NCI-H446 (cell line): ENCODE data around the gene SUN5.
"Not testable (repeated sequence)": the region's sequence is repeated elsewhere in the genome, so short reads cannot be mapped to it uniquely, and the experiment has no call there.

Experiments
- DNase-seq, 2 experiments: peaks; one replicate each; lab custom pipeline; 2025; lab: John Stamatoyannopoulos, UW

SUN5 gene

DNA sequence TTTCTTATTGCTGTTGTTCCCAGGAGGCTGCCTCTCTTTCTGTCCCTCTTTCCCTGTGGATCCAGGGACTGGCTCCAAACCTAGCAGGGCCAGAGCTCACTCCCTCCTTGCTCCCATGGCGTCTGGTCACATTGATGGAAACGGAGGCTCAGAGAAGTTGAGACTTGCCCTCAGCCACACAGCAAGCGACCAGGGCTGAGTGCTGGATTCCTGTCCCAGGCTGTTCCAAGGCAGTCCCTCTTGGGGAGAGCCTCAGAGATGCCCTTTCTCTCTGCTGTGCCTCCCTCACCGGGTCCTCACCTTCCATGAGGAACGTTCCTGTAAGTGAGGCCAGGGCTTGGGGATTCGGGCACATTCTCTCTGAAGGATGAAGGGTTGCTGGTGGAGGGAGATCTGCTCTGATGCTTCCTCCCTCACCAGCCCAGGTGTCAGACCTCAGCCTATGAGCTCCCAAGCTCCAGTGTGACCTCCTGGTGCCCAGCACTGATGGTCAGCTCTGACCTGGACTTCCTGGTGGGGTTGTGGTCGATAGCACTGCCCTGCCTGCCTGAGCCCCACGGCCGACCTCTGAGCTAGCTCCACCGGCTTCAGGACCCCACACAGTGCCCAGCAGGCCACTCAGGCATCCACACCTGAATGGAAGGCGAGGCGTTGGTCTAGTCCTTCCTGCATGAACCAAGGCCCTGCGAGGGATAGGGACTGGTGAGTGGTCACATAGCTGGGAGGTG lies 26.8 kb downstream of the SUN5 start:
- no peak for DNase-seq

GRCh38 chr20:32976746-32977145 lies 27.5 kb downstream of the SUN5 start:
- DNase-seq, result no peak

GRCh38 chr20:32975698-32976674 lies 28.2 kb downstream of the SUN5 start:
- no peak for DNase-seq

DNA sequence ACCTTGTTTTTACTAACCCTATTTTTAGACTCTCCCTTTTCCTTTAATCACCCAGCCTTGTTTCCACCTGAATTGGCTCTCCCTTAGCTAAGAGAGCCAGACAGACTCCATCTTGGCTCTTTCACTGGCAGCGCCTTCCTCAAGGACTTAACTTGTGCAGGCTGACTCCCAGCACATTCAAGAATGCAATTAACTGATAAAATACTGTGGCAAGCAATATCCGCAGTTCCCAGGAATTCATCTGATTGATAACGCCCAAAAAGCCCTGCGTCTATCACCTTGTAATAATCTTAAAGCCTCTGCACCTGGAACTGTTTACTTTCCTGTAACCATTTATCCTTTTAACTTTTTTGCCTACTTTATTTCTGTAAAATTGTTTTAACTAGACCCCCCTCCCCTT lies 29.1 kb downstream of the SUN5 start:
- not testable (repeated sequence) for DNase-seq

- not testable (repeated sequence) for DNase-seq
Measured at GRCh38 chr20:32974204-32975064, 29.8 kb downstream of the SUN5 start.

DNA sequence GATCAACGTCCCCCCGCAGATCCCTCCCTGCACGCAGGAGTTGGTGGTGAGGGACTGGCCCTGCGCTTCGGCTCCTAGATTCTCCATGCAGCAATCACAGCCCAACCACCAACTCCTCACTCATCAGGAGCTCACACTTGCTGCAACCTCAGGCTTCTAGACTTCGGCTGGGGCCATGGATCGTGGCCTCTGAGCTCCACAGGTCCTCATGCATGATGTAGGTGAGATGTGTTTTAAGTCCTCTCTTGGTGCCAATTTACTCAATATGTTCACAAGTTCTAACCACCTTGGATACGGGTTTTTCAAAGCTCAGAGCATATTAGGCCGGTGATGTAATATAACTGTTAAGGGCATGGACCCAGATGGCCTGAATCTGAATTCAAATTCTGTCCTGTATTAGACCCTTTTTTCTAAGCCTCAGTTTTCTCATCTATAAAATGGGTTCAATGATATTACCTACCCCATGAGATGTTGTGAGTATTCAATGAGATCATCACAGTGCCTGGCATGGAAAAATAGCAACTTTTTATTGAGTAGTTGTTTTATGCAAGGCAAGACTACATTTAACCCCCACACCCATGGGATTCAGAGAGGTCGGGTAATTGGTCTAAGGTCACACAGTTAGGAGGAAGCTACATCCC lies 31.0 kb downstream of the SUN5 start:
- no peak for DNase-seq

- DNase-seq, result no peak
Measured at GRCh38 chr20:32972181-32973076, 31.8 kb downstream of the SUN5 start.

DNA sequence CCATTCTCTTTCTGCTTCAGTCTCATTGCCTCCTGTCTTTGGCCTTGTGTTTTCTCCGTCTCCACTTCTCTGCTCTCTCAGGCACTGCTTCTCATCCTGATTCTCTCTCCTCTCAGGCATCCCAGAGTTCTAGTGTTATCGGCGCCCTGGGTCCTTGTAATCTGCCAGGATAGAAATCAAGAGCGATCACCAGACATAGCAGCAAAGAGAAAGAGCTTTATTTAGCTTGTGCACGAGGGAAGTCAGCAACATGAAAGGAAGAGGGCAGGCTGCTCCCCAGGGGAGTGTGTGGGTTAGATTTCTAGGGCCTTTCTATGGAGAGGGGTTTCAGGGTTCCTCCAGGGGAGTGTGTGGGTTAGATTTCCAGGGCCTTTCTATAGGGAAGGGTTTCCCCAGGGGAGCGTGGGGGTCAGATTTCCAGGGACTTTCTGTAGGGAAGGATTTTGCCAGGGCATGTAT lies 32.5 kb downstream of the SUN5 start:
- DNase-seq, result no peak

- DNase-seq, result no peak
Measured at GRCh38 chr20:32970973-32971300, 33.3 kb downstream of the SUN5 start.

- no peak for DNase-seq
Measured at GRCh38 chr20:32970115-32970972, 33.9 kb downstream of the SUN5 start.

DNA sequence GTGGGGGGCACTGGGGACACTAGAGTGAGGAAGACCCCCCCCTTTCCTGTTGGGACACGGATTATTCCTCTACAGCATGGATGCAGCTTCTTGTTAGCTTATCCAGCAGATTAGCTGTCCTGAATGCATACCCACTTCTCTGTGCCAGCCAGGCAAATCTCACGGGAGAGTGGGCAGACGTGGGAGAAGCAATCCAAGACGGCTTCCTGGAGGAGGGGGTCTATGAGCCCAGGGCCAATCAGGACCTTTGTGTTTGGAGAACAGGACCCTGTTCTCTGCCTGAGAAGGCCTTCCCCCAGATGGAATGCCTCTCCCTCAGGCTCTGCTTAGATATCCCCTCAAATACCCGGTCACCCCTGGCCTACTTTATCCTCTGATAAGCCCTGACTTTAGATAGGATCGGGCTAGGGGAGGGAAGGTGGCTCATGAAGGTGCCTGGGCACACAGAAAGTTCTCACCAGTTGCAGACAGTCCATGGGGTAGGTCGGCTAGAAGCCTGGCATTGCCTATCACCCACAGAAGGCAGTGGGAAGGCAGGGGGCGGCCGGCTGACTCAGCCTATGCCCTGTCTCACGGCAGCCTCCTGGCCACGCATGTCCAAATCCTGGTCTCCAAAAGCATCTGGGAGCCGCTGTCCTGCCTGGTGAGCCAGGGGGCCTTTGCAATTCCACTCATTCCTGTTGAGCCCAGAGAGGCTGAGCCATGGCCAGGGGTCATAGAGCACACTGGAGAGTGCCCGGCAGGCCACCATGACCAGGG lies 34.7 kb downstream of the SUN5 start:
- no peak for DNase-seq

GRCh38 chr20:32968478-32969241 lies 35.6 kb downstream of the SUN5 start:
- DNase-seq, result no peak

DNA sequence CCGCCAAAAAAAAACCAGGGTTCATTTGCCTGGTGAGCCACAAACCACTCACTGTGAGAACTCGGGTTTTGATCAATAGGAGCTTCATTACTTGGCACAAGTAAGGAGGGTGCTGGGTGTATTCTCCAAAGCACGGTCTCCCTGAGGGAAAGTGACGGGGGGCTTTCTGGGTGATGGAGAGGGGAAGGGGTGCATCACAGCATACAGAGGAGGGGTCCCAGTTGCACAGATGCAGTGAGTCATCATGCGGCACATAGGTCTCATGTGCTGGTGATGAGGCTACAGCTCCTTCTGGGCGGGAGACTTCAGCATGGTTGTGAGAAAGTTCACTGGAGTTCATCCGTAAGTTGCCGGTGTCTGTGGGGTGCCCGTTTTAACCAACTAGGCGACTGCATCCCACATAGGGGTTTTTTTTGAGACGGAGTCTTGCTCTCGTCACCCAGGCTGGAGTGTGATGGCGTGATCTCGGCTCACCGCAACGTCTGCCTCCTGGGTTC lies 36.2 kb downstream of the SUN5 start:
- no peak for DNase-seq

- no peak for DNase-seq
Measured at GRCh38 chr20:32966881-32967781, 37.1 kb downstream of the SUN5 start.

DNA sequence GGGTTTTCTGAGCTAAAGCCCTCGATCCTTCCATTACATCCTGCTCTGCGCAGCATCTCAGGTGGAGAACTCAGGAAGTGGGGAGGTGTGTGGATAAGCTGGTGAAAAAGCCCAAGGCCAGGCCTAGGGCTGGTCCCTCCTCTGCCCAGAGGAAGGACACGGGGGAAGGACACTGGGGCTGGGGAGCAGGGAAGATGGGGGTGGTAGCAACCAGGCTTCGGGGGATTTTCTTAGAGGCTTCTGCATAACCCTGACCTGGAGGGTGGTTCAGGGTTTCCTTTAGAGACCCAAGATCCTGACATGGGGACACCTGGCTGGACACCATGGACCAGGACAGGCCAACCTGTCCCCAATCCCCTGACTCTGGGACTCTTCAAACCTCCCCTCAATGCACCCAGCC lies 37.9 kb downstream of the SUN5 start:
- DNase-seq, result no peak

DNA sequence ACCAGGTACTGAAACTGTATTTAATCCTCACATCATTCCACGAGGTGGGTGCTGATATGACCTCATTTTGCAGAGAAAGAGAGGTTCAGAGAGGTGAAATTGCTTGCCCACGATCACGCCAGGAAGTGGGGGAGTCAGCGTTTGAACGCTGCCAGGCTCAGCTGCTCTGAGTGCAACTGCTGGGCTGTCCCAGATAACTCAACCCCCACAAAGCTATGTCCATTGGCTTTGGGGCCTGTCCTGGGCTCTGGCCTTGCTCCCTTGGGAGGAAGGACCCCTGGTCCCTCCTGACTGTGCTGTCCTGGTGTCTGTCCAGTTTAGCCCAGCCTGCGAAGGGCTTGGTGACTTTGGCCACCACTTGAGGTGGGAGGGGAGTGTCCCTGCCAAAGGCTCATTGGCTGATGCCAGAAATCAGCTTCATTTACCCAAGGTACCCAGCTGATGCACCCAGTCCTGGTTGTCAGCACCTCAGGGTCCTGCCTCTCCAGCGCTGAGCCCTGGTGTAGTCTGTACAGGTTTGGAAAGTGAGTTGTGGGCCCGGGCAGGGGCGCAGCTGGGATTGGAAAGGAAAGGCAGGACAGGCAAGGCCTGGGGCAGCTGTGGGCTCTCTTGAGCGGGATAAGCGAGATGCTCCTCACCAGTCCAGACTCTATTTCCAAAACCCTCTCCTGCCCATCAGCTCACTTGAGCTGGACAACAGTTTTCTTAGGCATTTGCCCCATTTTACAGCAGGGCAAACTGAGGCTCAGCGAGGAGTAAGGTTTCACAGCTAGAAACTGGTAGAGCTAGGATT lies 38.5 kb downstream of the SUN5 start:
- no peak for DNase-seq
